WERI-Rb-1 (cell line): ENCODE results near the gene HGD.
A peak's percentile ranks its signal among the peaks of the same experiment; 100 is the strongest.
"Not testable (repeated sequence)": the region's sequence is repeated elsewhere in the genome, so short reads cannot be mapped to it uniquely, and the experiment has no call there.

ENCODE experiments used
- DNase-seq: peaks from one replicate; pipeline ENCODE4 v3.0.0-alpha.2; 2020
- H3K27ac ChIP-seq: fragments of 250-450 bp; sonication (Bioruptor Pico); 2 replicates; pipeline ENCODE4 v1.5.1; 2020; ENCODE audit warnings: mild to moderate bottlenecking, moderate library complexity
- H3K27me3 ChIP-seq: fragments of 250-450 bp; sonication (Bioruptor Pico); 2 replicates; pipeline ENCODE4 v1.5.1; 2021; ENCODE audit warnings: mild to moderate bottlenecking, low read depth, moderate library complexity; ENCODE audit not compliant: insufficient read depth, severe bottlenecking
- H3K36me3 ChIP-seq: fragments of 250-450 bp; sonication (Bioruptor Pico); 2 replicates; pipeline ENCODE4 v1.5.1; 2020; ENCODE audit warnings: mild to moderate bottlenecking, moderate library complexity
- H3K4me3 ChIP-seq: 2 replicates; pipeline ENCODE4 v1.5.1; 2011; ENCODE audit warnings: low read depth, mild to moderate bottlenecking, control low read depth, low read length
- H3K9me3 ChIP-seq: fragments of 250-450 bp; sonication (Bioruptor Pico); 2 replicates; pipeline ENCODE4 v1.5.1; 2021; ENCODE audit warnings: mild to moderate bottlenecking, moderate library complexity; ENCODE audit not compliant: severe bottlenecking
- CTCF ChIP-seq: IDR thresholded peaks from 2 replicates; pipeline ENCODE4 v1.5.1; 2011; ENCODE audit warnings: low read depth, mild to moderate bottlenecking, control low read depth, inconsistent platforms, low read length

The HGD gene

GRCh38 chr3:120682095-120682681, at the start of gene HGD:
HGD (minus strand) TSS chr3:120682239; CDS start chr3:120682111, 128 bp downstream.
- Histone ChIP-seq H3K4me3 (no peak within 1 kb of the TSS), H3K27me3 (no peaks in the 10 kb centered on the region), H3K36me3 (no peaks in the 10 kb centered on the region), H3K27ac (no peak within 1 kb of the TSS), H3K9me3 (peaks cover 7% of the 10 kb centered on the region)
- no peak for DNase-seq
- no peak for TF ChIP-seq CTCF

GRCh38 chr3:120730576-120731542, 48.8 kb upstream of the HGD start:
- Histone ChIP-seq H3K27ac (no peak overlapping the region), H3K4me3 (no peak overlapping the region), H3K36me3 (no peaks in the 10 kb centered on the region; the same call in 1 of the 2 replicates), H3K9me3 (no peaks in the 10 kb centered on the region), H3K27me3 (no peaks in the 10 kb centered on the region)
- DNase-seq = no peak
- no peak for TF ChIP-seq CTCF

GRCh38 chr3:120726791-120727190, 44.8 kb upstream of the HGD start:
- no peak overlapping the region for H3K4me3 ChIP-seq
- TF ChIP-seq CTCF = no peak

GRCh38 chr3:120719167-120719834, 37.3 kb upstream of the HGD start:
- not testable (repeated sequence) for H3K9me3 ChIP-seq, H3K36me3 ChIP-seq, H3K4me3 ChIP-seq, H3K27me3 ChIP-seq
- peak; percentile 36 for DNase-seq
- H3K27ac ChIP-seq = peak overlapping the region; percentile 54

More at GRCh38 chr3:120726791-120727190, 44.8 kb upstream of the HGD start:
- H3K27me3 ChIP-seq = no peaks in the 10 kb centered on the region
- H3K36me3 ChIP-seq = no peaks in the 10 kb centered on the region; the same call in 1 of the 2 replicates
- H3K9me3 ChIP-seq = no peaks in the 10 kb centered on the region
- no peak for DNase-seq
- no peak overlapping the region for H3K27ac ChIP-seq

GRCh38 chr3:120713262-120713661, 31.2 kb upstream of the HGD start:
- H3K4me3 ChIP-seq = no peak overlapping the region
- H3K9me3 ChIP-seq = no peaks in the 10 kb centered on the region
- no peak overlapping the region for H3K27ac ChIP-seq
- TF ChIP-seq CTCF = no peak
- peaks cover 2% of the 10 kb centered on the region; the same call in 1 of the 2 replicates for H3K36me3 ChIP-seq
- DNase-seq = no peak
- H3K27me3 ChIP-seq = no peaks in the 10 kb centered on the region

- peak; percentile 30 for DNase-seq
- Histone ChIP-seq H3K36me3 (0 out of 2 replicates have a peak, but pooled peaks cover 6% of the 10 kb centered on the region), H3K27ac (peak overlapping the region; percentile 69), H3K4me3 (peak overlapping the region; percentile 42), H3K9me3 (no peaks in the 10 kb centered on the region), H3K27me3 (no peaks in the 10 kb centered on the region)
- TF ChIP-seq CTCF = no peak
Observed at GRCh38 chr3:120710369-120710768, 28.3 kb upstream of the HGD start.
